K562 (cell line): ENCODE measurements around the gene GPR135. TPM values are rescaled to one million over a fixed set of nuclear protein-coding genes. Genes with fewer than 3 reads are reported as not detected.
A peak's percentile ranks its signal among the peaks of the same experiment; 100 is the strongest.

Source experiments
- ATF1 ChIP-seq, 2 experiments: fragments of 450-650 bp in 1 of 2; IDR thresholded peaks; 2 replicates each; pipeline ENCODE4 v1.6.1; 2016; ENCODE audit warnings: missing compliant biosample characterization in 1 of 2, missing genetic modification characterization in 1 of 2
- EHMT2 ChIP-seq: fragments of 450-650 bp; IDR thresholded peaks from 2 replicates; pipeline ENCODE4 v1.6.1; 2018; ENCODE audit warnings: antibody characterized with exemption
- ETV6 ChIP-seq, 3 experiments: fragments of 150-350 bp in 1 of 3; sonication (generic) in 1 of 3; formaldehyde crosslinking in 1 of 3; IDR thresholded peaks; 2 replicates each; pipeline versions ENCODE4 v1.6.1 to v1.8.0; 2014 to 2022; ENCODE audit warnings: borderline replicate concordance in 2 of 3, low read depth in 2 of 3, antibody characterized with exemption in 1 of 3, low read length in 1 of 3, mild to moderate bottlenecking in 1 of 3, missing genetic modification reagents in 1 of 3
- GTF2E2 ChIP-seq: fragments of 200-800 bp; sonication (Bioruptor generic); IDR thresholded peaks from 2 replicates; pipeline ENCODE4 v1.6.1; 2016; ENCODE audit warnings: missing genetic modification characterization, missing compliant biosample characterization
- HDAC3 ChIP-seq: fragments of 450-650 bp; IDR thresholded peaks from 2 replicates; pipeline ENCODE4 v1.6.1; 2018; ENCODE audit warnings: borderline replicate concordance, mild to moderate bottlenecking, moderate library complexity; ENCODE audit not compliant: partially characterized antibody
- MEF2D ChIP-seq: conservative IDR thresholded peaks from 2 replicates; pipeline ENCODE4 v1.6.1; 2016; ENCODE audit warnings: low read depth, missing genetic modification characterization, missing compliant biosample characterization
- NR2C2 ChIP-seq, 2 experiments: fragments of 200-800 bp in 1 of 2; sonication (Bioruptor generic) in 1 of 2; sonication (generic) in 1 of 2; formaldehyde crosslinking in 1 of 2; IDR thresholded peaks; 2 replicates each; pipeline versions ENCODE4 v1.6.1 to v1.8.0; 2016 to 2022; ENCODE audit warnings: mild to moderate bottlenecking in 1 of 2, missing compliant biosample characterization in 1 of 2, missing genetic modification characterization in 1 of 2, missing genetic modification reagents in 1 of 2
- SLC30A9 ChIP-seq: fragments of 250-450 bp; sonication (Bioruptor Pico); IDR thresholded peaks from 2 replicates; pipeline ENCODE4 v1.8.0; 2022; ENCODE audit warnings: mild to moderate bottlenecking, moderate library complexity
- SMAD2 ChIP-seq: fragments of 150-350 bp; IDR thresholded peaks from 2 replicates; pipeline ENCODE4 v1.6.1; 2014; ENCODE audit warnings: low read depth, mild to moderate bottlenecking, low read length
- SMARCA4 ChIP-seq: fragments of 450-650 bp; IDR thresholded peaks from 2 replicates; pipeline ENCODE4 v1.6.1; 2016
- SREBF1 ChIP-seq: fragments of 150-350 bp; IDR thresholded peaks from 2 replicates; pipeline ENCODE4 v1.6.1; 2014; ENCODE audit warnings: antibody characterized with exemption, low read depth, low read length, borderline replicate concordance
- U2AF2 ChIP-seq: fragments of 200-400 bp; formaldehyde crosslinking; optimal IDR thresholded peaks from 2 replicates; pipeline ENCODE3; 2017; ENCODE audit warnings: low read depth, mild to moderate bottlenecking, low read length
- ZBTB1 ChIP-seq: sonication (generic); formaldehyde crosslinking; IDR thresholded peaks from 2 replicates; pipeline ENCODE4 v1.8.1; 2023; ENCODE audit warnings: missing genetic modification reagents, low read depth, mild to moderate bottlenecking, borderline replicate concordance
- ZFPM2 ChIP-seq: fragments of 250-450 bp; sonication (Bioruptor Pico); IDR thresholded peaks from 2 replicates; pipeline ENCODE4 v1.5.1; 2022; ENCODE audit warnings: mild to moderate bottlenecking
- ZNF76 ChIP-seq: fragments of 250-450 bp; sonication (Bioruptor Pico); IDR thresholded peaks from 2 replicates; pipeline ENCODE4 v1.4.0; 2020; ENCODE audit warnings: mild to moderate bottlenecking, moderate library complexity, borderline replicate concordance
- ZZZ3 ChIP-seq: fragments of 450-650 bp; IDR thresholded peaks from 2 replicates; pipeline ENCODE4 v1.6.1; 2016; ENCODE audit warnings: antibody characterized with exemption, mild to moderate bottlenecking, moderate library complexity
- polyA plus RNA-seq, 8 experiments: library from polyadenylated mRNA; depleted of rRNA in 4 of 8; stranded (reverse) in 5 of 8; unstranded in 3 of 8; fragments of >200 nt; fragmentation: Nextera tagmentation in 2 of 8; fragmentation: Illumina TruSeq in 1 of 8; extraction: Ambion mirVana in 2 of 8; extraction: Trizol in 1 of 8; gene quantifications; 2 replicates each; pipeline versions ENCODE4 v1.2.1 to v1.2.3, GENCODE V29; 2011 to 2014; ENCODE audit warnings: inconsistent platforms in 1 of 8, missing spikeins in 1 of 8
- total RNA-seq, 7 experiments: library from RNA; depleted of rRNA in 6 of 7; stranded (reverse); fragments of >200 nt in 6 of 7; fragmentation: Illumina TruSeq in 2 of 7; extraction: Trizol in 2 of 7; gene quantifications; 2 replicates each; pipeline versions ENCODE4 v1.2.1 to v1.2.3, GENCODE V29; 2011 to 2021; ENCODE audit warnings: low replicate concordance in 1 of 7
- TF ChIP-seq, protein P1 (sequence below): sonication (generic); formaldehyde crosslinking; IDR thresholded peaks from 2 replicates; pipeline ENCODE4 v1.4.0; 2020; ENCODE audit warnings: mild to moderate bottlenecking, missing genetic modification reagents
- TF ChIP-seq, protein P2 (sequence below), 2 experiments: fragments of 150-350 bp in 1 of 2; IDR thresholded peaks; 2 replicates each; pipeline ENCODE4 v1.6.1; 2012 to 2016; ENCODE audit warnings: low read depth in 2 of 2, low read length in 2 of 2, mild to moderate bottlenecking in 1 of 2, moderate library complexity in 1 of 2

GPR135 gene
- total and polyA plus RNA-seq, 9 of the 15 experiments (the other 6 are each of a cell fraction or from before 2014, with no cell fraction given), result 0.06 to 1.6 (median 1.0) TPM

DNA sequence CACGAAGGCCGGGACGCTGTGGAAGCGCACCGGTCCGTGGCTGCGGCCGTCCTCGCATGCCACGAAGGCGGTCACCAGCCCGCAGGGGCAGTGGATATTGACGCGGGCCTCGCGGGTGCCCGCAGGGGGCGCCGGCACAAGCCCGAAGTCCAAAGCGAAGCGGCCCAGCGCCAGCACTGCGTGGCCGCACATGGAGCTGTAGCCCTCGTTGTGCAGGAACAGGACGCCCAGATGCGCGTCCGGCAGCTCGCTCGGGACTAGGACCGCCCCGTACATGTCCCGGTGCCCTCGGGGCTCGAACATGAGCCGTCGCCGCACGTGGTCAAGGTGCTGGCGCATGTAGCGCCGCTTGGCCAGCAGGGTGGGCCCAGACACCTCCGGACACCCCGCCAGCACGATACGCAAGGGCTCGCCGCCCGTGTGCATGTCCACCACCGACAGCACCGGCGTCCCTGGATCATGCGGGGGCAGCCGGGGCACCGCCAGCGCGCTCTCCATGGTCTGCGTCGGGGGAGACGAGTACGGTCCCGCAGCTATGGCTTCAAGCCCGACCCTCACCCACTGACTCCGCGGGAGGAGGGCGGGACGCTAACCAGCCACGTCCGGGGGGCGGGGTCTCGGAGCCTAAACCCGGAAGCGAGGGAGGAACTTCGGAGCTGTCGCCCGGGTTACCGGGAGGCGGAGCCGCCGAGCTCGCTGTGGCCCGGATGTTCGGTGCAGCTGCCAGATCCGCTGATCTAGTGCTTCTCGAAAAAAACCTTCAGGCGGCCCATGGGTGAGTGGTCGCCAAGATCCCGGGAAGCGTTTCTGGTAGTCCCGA, 18.8 kb upstream of the GPR135 start, which contains the start of the genes JKAMP and L3HYPDH (continued):
- TF ChIP-seq NR2C2 (CRISPR knock-in tag; IDR thresholded peaks at IDR 0.05), result peak; percentile 51; the same call in 1 of the 2 replicates
- TF ChIP-seq NR2C2 (tag; IDR thresholded peaks at IDR 0.05), result no peak
- TF ChIP-seq, protein P1, sequence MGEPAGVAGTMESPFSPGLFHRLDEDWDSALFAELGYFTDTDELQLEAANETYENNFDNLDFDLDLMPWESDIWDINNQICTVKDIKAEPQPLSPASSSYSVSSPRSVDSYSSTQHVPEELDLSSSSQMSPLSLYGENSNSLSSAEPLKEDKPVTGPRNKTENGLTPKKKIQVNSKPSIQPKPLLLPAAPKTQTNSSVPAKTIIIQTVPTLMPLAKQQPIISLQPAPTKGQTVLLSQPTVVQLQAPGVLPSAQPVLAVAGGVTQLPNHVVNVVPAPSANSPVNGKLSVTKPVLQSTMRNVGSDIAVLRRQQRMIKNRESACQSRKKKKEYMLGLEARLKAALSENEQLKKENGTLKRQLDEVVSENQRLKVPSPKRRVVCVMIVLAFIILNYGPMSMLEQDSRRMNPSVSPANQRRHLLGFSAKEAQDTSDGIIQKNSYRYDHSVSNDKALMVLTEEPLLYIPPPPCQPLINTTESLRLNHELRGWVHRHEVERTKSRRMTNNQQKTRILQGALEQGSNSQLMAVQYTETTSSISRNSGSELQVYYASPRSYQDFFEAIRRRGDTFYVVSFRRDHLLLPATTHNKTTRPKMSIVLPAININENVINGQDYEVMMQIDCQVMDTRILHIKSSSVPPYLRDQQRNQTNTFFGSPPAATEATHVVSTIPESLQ (CRISPR knock-in tag), result 0 out of 2 replicates have a peak, but pooled peaks have one; percentile 20
- no peak for TF ChIP-seq ZZZ3
- no peak for TF ChIP-seq ATF1 (CRISPR knock-in tag; IDR thresholded peaks at IDR 0.05)
- TF ChIP-seq ATF1 (tag; IDR thresholded peaks at IDR 0.05), result peak; percentile 77
- TF ChIP-seq SMARCA4, result no peak
- TF ChIP-seq, protein P2, sequence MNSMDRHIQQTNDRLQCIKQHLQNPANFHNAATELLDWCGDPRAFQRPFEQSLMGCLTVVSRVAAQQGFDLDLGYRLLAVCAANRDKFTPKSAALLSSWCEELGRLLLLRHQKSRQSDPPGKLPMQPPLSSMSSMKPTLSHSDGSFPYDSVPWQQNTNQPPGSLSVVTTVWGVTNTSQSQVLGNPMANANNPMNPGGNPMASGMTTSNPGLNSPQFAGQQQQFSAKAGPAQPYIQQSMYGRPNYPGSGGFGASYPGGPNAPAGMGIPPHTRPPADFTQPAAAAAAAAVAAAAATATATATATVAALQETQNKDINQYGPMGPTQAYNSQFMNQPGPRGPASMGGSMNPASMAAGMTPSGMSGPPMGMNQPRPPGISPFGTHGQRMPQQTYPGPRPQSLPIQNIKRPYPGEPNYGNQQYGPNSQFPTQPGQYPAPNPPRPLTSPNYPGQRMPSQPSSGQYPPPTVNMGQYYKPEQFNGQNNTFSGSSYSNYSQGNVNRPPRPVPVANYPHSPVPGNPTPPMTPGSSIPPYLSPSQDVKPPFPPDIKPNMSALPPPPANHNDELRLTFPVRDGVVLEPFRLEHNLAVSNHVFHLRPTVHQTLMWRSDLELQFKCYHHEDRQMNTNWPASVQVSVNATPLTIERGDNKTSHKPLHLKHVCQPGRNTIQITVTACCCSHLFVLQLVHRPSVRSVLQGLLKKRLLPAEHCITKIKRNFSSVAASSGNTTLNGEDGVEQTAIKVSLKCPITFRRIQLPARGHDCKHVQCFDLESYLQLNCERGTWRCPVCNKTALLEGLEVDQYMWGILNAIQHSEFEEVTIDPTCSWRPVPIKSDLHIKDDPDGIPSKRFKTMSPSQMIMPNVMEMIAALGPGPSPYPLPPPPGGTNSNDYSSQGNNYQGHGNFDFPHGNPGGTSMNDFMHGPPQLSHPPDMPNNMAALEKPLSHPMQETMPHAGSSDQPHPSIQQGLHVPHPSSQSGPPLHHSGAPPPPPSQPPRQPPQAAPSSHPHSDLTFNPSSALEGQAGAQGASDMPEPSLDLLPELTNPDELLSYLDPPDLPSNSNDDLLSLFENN (IDR thresholded peaks at IDR 0.05; ENCODE audit: low read depth in 2 of 2, low read length in 2 of 2), result no peak
- no peak for TF ChIP-seq U2AF2
- no peak for TF ChIP-seq EHMT2
- TF ChIP-seq ZBTB1 (CRISPR knock-in tag), result peak; percentile 87; the same call in 1 of the 2 replicates
- no peak for TF ChIP-seq ZFPM2 (CRISPR knock-in tag)
- TF ChIP-seq MEF2D (tag), result no peak
- TF ChIP-seq SMAD2, result no peak
- TF ChIP-seq ZNF76 (CRISPR knock-in tag), result no peak
- no peak for TF ChIP-seq SLC30A9
- no peak for TF ChIP-seq SREBF1
- TF ChIP-seq GTF2E2 (tag), result no peak
- no peak for TF ChIP-seq ETV6 (IDR thresholded peaks at IDR 0.05; ENCODE audit: borderline replicate concordance in 1 of 2, low read depth in 2 of 2, low read length in 1 of 2)
- TF ChIP-seq ETV6 (CRISPR knock-in tag; IDR thresholded peaks at IDR 0.05; ENCODE audit: borderline replicate concordance), result peak; percentile 39; the same call in 1 of the 2 replicates
- no peak for TF ChIP-seq HDAC3
